Ishikawa (cell line): ENCODE measurements around the gene ABCG1.

ENCODE experiments used
- CEBPB ChIP-seq: IDR thresholded peaks from 2 replicates; pipeline ENCODE4 v1.6.1; 2012
- CREB1 ChIP-seq: IDR thresholded peaks from 2 replicates; pipeline ENCODE4 v1.6.1; 2012; ENCODE audit warnings: low read depth
- EGR1 ChIP-seq: IDR thresholded peaks from 2 replicates; pipeline ENCODE4 v1.6.1; 2012
- EP300 ChIP-seq: IDR thresholded peaks from 2 replicates; pipeline ENCODE4 v1.6.1; 2012; ENCODE audit warnings: borderline replicate concordance
- FOXM1 ChIP-seq: IDR thresholded peaks from 2 replicates; pipeline ENCODE4 v1.6.1; 2012; ENCODE audit warnings: low read depth, borderline replicate concordance
- MAX ChIP-seq: IDR thresholded peaks from 2 replicates; pipeline ENCODE4 v1.6.1; 2012
- NFIC ChIP-seq: IDR thresholded peaks from 2 replicates; pipeline ENCODE4 v1.6.1; 2012
- RAD21 ChIP-seq: IDR thresholded peaks from 2 replicates; pipeline ENCODE4 v1.6.1; 2012; ENCODE audit warnings: low read depth
- REST ChIP-seq: IDR thresholded peaks from 2 replicates; pipeline ENCODE4 v1.6.1; 2012; ENCODE audit warnings: low read depth, mild to moderate bottlenecking
- TAF1 ChIP-seq: IDR thresholded peaks from 2 replicates; pipeline ENCODE4 v1.6.1; 2012; ENCODE audit warnings: low read depth, mild to moderate bottlenecking
- TCF12 ChIP-seq: IDR thresholded peaks from 2 replicates; pipeline ENCODE4 v1.6.1; 2012; ENCODE audit warnings: low read depth
- TEAD4 ChIP-seq: IDR thresholded peaks from 2 replicates; pipeline ENCODE4 v1.6.1; 2012
- USF1 ChIP-seq: IDR thresholded peaks from 2 replicates; pipeline ENCODE4 v1.6.1; 2012
- YY1 ChIP-seq: IDR thresholded peaks from 2 replicates; pipeline ENCODE4 v1.6.1; 2012; ENCODE audit warnings: low read depth
- ZBTB7A ChIP-seq: IDR thresholded peaks from 2 replicates; pipeline ENCODE4 v1.6.1; 2012; ENCODE audit warnings: low read depth

Gene ABCG1

GRCh38 chr21:42291003-42291750 is 72.2 kb downstream of the ABCG1 start:
- TF ChIP-seq EGR1 = no peak
- no peak for TF ChIP-seq ZBTB7A
- no peak for TF ChIP-seq MAX
- TF ChIP-seq FOXM1 = no peak
- no peak for TF ChIP-seq CEBPB
- no peak for TF ChIP-seq NFIC
- no peak for TF ChIP-seq USF1
- TF ChIP-seq TEAD4 = no peak
- TF ChIP-seq REST = no peak
- no peak for TF ChIP-seq TCF12

GRCh38 chr21:42291751-42292562 is 73.0 kb downstream of the ABCG1 start:
- no peak for TF ChIP-seq TCF12
- TF ChIP-seq TEAD4 = no peak
- no peak for TF ChIP-seq RAD21
- TF ChIP-seq EGR1 = no peak
- TF ChIP-seq CEBPB = no peak
- TF ChIP-seq TAF1 = no peak
- no peak for TF ChIP-seq MAX
- no peak for TF ChIP-seq NFIC
- no peak for TF ChIP-seq CREB1
- no peak for TF ChIP-seq FOXM1
- TF ChIP-seq USF1 = no peak
- no peak for TF ChIP-seq ZBTB7A
- TF ChIP-seq EP300 = no peak
- TF ChIP-seq REST = no peak
- TF ChIP-seq YY1 = no peak

GRCh38 chr21:42293649-42294272 is 74.8 kb downstream of the ABCG1 start:
- TF ChIP-seq ZBTB7A (no peak), NFIC (no peak), EP300 (no peak), CEBPB (no peak), TCF12 (no peak), USF1 (no peak), RAD21 (no peak), CREB1 (no peak), TEAD4 (no peak), FOXM1 (no peak), MAX (no peak), EGR1 (no peak), YY1 (no peak)

GRCh38 chr21:42294273-42294880 is 75.4 kb downstream of the ABCG1 start:
- no peak for TF ChIP-seq REST
- TF ChIP-seq EP300 = no peak
- TF ChIP-seq TCF12 = no peak
- no peak for TF ChIP-seq YY1
- no peak for TF ChIP-seq RAD21
- TF ChIP-seq FOXM1 = no peak
- no peak for TF ChIP-seq CEBPB
- TF ChIP-seq EGR1 = no peak
- no peak for TF ChIP-seq USF1
- no peak for TF ChIP-seq TAF1
- TF ChIP-seq NFIC = no peak
- TF ChIP-seq TEAD4 = no peak
